GM06990 (cell line): ENCODE measurements around the gene FAM240B.

Experiments used
- DNase-seq: peaks from one replicate; pipeline ENCODE4 v3.0.0-alpha.2; 2011; ENCODE audit not compliant: insufficient read length; ENCODE audit errors: extremely low read depth
- H3K27me3 ChIP-seq: replicated peaks from 2 replicates; pipeline ENCODE4 v1.6.0; 2011; ENCODE audit warnings: low read length; ENCODE audit not compliant: control insufficient read depth, insufficient read depth
- H3K36me3 ChIP-seq: 2 replicates; pipeline ENCODE4 v1.5.1; 2011; ENCODE audit warnings: low read length; ENCODE audit not compliant: control insufficient read depth, insufficient read depth
- H3K4me3 ChIP-seq: replicated peaks from 2 replicates; pipeline ENCODE4 v1.5.1; 2011; ENCODE audit warnings: low read depth, mild to moderate bottlenecking, control low read depth, low read length
- TF ChIP-seq, protein P1 (sequence below): IDR thresholded peaks from 2 replicates; pipeline ENCODE4 v1.5.1; 2011; ENCODE audit warnings: low read length, control low read depth, mild to moderate bottlenecking, inconsistent platforms; ENCODE audit not compliant: insufficient read depth, poor library complexity, severe bottlenecking

FAM240B gene

GRCh38 chr9:38699337-38699736 lies 20.6 kb downstream of the FAM240B start:
- DNase-seq = no peak
- Histone ChIP-seq H3K27me3 (no peaks in the 10 kb centered on the region), H3K36me3 (no peaks in the 10 kb centered on the region), H3K4me3 (no peak overlapping the region)
- TF ChIP-seq, protein P1, sequence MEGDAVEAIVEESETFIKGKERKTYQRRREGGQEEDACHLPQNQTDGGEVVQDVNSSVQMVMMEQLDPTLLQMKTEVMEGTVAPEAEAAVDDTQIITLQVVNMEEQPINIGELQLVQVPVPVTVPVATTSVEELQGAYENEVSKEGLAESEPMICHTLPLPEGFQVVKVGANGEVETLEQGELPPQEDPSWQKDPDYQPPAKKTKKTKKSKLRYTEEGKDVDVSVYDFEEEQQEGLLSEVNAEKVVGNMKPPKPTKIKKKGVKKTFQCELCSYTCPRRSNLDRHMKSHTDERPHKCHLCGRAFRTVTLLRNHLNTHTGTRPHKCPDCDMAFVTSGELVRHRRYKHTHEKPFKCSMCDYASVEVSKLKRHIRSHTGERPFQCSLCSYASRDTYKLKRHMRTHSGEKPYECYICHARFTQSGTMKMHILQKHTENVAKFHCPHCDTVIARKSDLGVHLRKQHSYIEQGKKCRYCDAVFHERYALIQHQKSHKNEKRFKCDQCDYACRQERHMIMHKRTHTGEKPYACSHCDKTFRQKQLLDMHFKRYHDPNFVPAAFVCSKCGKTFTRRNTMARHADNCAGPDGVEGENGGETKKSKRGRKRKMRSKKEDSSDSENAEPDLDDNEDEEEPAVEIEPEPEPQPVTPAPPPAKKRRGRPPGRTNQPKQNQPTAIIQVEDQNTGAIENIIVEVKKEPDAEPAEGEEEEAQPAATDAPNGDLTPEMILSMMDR = no peak

DNA sequence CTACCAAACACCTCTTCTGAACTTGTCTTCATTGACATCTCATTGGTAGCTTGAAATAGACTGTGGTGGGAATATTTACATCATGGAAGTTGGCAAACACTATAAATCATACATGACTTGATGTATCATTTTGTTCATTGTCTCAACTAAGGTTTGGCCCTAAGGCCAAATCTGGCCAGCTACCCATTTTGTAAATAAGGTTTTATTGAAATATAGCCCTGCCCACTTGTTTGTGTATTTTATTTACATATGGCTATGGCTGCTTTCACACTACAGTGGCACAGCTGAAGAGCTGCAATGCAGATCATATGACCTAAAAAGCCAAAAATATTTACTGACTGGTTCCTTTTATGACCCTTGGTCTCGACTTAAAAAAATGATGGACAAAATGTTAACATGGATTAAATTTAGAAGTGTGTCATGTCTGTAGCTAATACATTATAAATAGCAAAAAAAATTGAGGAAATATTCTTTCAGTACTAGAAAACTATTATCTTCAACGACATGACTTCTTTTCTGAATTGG lies 22.1 kb downstream of the FAM240B start:
- no peaks in the 10 kb centered on the region for H3K36me3 ChIP-seq
- H3K27me3 ChIP-seq = no peaks in the 10 kb centered on the region
- TF ChIP-seq, protein P1 = no peak
- DNase-seq = no peak
- no peak overlapping the region for H3K4me3 ChIP-seq

DNA sequence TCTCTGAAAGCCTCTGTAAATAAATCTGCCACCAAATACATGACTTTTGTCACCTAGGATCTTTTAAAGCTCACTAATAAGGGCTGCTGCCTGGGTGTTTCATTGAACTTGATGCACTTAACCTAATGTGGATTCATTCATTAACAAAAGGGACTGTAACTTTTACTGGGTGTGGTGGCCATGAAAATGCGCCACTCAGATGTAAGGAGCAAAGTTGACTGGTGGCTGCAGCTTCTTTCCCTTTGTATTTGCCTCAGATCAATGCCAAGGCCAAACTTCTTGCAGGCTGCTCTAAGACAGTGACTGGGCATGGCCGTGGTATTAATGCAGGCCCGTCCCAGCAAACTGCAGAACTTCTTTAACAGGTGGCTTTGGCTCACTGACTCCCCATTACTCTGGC lies 22.9 kb downstream of the FAM240B start:
- Histone ChIP-seq H3K27me3 (no peaks in the 10 kb centered on the region), H3K4me3 (no peak overlapping the region), H3K36me3 (no peaks in the 10 kb centered on the region)
- TF ChIP-seq, protein P1 = no peak
- no peak for DNase-seq

- no peak for DNase-seq
Observed at GRCh38 chr9:38694676-38695075, 25.3 kb downstream of the FAM240B start.

DNA sequence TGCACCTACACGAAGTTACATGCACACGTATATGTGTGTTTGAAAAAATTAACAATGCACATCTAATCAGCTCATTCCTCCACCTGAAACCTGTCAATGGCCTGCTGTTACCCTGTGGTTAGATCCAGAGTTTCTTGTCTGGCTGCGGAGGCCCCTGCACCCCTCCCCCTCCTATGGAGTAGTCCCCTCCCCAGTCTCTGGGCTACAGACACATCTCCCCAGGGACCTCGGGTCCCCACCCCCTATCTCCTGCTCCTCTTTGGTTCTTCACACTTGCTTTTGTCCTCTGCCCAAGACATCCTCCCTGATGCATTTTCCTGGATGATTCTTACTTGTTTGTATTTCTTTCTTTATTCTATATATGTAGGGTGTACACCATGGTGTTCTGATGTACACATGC lies 27.2 kb downstream of the FAM240B start:
- Histone ChIP-seq H3K4me3 (no peak overlapping the region), H3K27me3 (no peaks in the 10 kb centered on the region; the same call in 1 of the 2 replicates), H3K36me3 (no peaks in the 10 kb centered on the region)
- TF ChIP-seq, protein P1 = no peak
- no peak for DNase-seq

More at GRCh38 chr9:38694676-38695075, 25.3 kb downstream of the FAM240B start:
- TF ChIP-seq, protein P1 = no peak
- no peaks in the 10 kb centered on the region for H3K36me3 ChIP-seq
- no peak overlapping the region for H3K4me3 ChIP-seq
- no peaks in the 10 kb centered on the region; the same call in 1 of the 2 replicates for H3K27me3 ChIP-seq

DNA sequence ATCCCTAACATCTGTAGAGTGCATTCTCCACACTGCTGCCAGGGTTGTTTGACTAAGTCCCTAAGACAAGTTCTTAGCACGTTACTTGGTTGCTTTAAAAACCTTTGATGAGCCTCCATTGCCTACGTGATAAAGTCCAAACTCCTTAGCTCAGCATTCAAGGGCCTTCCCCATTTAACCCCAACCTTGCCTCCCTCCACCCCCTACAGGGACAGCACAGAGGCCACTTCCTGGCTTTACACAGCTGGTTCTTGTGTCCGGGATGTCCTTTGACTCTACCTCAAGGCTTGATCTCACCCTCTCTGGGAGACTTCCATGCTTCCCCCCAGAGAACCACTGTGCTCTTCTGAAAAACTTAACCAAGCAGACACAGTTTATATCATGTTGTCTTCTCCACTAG lies 29.4 kb downstream of the FAM240B start:
- no peaks in the 10 kb centered on the region for H3K36me3 ChIP-seq
- no peak for DNase-seq
- no peak overlapping the region for H3K4me3 ChIP-seq
- TF ChIP-seq, protein P1 = no peak
- no peaks in the 10 kb centered on the region; the same call in 1 of the 2 replicates for H3K27me3 ChIP-seq
